SKM-1 (cell line): Measurements from ENCODE around the gene SPRN.
A peak's percentile ranks its signal among the peaks of the same experiment; 100 is the strongest.
"Not testable (repeated sequence)": the region's sequence is repeated elsewhere in the genome, so short reads cannot be mapped to it uniquely, and the experiment has no call there.

Experiments used
- DNase-seq: peaks from one replicate; lab custom pipeline; 2025; ENCODE audit not compliant: unreplicated experiment; lab: John Stamatoyannopoulos, UW

SPRN gene

DNA sequence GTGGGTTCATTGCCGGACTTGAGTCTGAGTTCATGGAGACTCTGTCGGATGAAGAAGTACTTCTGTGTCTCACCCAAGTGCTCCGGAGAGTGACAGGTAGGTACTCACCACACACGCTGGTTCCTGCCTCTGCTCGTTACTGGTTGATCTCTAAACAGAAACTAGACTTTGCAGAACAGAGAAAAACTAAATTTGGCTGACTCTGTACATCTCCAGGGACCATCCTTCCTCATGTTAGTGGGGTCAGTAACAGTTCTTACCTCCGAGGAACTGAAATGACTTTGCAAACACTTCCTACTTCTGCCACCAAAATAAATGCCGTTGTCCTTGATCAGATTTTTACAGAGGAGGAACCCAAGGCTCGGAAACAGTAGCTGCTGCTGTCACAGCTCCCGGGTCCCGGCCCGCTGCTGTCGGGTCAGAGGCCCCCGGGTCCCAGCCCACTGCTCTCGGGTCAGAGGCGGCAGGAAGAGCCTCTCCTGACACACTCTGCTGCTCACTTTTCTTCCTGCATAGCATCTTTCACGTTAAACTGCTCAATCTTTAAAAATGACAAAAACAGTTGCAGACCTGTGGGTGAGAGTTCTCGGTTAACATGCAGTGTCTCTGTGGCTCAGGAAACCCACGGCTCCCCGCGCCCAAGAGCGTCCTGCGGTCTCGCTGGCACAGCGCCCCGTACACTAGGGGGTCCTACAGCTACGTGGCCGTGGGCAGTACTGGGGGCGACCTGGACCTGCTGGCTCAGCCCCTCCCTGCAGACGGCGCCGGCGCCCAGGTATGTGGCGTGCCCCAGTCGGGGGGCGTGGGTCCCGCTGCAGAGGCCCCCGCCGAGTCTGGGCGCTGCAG lies 35.2 kb downstream of the SPRN start:
- DNase-seq, result peak; percentile 24

DNA sequence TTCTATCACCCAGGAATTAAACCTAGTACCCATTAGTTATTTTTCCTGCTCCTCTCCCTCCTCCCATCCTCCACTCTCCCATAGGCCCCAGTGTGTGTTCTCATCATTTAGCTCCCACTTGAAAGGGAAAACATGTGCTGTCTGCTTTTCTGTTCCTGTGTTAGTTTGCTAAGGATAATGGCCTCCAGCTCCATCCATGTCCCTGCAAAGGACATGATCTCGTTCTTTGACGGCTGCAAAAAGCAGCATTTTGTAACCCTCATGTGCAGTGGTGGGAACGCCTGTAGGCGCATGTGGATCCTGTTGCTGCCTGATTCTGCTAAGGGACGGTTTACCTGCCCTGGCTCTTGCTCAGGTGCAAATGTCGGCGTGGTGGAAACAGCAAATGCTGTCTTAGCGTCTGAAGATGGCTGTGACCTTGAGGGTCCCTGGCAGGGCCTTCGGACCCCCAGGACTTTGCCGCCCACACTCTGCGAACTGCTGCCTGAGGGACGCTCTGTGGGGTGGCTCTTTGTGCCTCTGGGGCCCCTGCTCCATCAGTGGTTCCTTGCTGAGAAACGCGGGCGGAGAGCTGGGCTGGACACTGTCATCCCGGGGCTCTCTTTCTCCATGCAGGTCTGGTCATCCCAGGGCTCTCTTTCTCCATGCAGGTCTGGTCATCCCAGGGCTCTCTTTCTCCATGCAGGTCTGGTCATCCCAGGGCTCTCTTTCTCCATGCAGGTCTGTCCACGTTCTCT lies 36.0 kb downstream of the SPRN start:
- DNase-seq, result no peak

DNA sequence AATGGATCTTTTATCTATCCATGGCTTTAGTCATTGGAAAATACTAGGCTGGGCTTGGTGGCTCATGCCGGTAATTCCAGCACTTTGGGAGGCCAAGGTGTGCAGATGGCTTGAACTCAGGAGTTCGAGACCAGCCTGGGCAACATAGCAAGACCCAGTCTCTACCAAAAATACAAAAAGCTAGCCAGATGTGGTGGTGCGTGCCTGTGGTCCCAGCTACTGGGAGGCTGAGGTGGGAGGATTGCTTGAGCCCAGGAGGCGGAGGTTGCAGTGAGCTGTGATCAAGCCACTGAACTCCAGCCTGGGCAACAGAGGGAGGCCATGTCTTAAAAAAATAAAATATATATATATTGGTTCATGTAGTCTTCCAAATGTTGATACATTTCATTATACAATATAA lies 37.5 kb downstream of the SPRN start:
- DNase-seq, result not testable (repeated sequence)

DNA sequence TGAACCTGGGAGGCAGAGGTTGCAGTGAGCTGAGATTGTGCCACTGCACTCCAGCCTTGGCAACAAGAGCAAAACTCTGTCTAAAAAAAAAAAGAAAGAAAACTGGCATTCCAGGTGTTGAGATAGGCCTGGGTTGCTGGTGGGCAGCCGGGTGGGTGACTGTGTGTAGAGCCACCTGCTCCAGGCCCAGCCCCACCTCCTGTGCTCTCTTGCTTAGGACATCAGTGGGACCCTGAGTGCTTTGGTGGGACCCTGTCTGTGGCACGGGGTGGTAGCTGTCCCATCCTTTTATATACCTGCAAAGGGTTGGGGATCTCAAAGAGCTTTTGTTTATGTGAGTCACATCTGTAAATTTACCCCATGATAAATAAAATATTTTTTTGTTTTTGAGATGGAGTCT lies 39.2 kb downstream of the SPRN start:
- DNase-seq, result no peak

DNA sequence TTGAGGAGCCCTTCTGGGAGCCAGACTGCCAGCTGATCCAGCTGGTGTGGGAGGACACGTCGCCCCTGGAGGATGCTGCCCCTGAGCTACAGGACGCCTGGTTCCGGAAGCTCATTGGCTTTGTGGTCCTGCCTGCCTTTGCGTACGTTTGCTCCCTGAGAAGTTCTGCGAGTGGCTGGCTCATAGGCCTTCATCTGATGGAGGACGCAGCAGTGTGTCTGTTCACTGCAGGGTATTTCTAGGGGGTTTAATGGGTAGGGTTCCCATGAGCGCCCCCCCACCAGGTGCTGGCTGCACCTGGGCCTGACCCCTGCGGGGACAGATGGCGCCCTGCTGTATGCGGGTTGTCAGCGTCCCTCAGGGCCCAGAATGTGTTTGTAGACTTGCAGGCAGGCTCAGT lies 40.4 kb downstream of the SPRN start:
- DNase-seq, result no peak

DNA sequence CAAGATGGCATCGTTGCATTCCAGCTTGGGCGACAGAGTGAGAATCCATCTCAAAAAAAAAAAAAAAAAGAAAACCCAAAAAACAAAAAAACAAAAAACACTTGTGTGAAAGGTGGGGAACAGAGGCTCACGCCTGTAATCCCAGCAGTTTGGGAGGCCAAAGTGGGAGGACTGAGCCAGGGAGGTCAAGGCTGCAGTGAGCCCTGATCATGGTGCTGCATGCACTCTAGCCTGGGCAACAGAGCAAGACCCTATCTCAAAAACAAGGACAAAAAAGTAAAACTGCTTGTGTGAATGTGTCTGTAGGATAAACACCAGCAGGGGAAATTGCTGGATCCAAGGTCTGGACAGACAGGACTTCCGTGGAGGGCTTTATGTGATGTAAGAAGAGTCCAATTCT lies 40.9 kb downstream of the SPRN start:
- no peak for DNase-seq

DNA sequence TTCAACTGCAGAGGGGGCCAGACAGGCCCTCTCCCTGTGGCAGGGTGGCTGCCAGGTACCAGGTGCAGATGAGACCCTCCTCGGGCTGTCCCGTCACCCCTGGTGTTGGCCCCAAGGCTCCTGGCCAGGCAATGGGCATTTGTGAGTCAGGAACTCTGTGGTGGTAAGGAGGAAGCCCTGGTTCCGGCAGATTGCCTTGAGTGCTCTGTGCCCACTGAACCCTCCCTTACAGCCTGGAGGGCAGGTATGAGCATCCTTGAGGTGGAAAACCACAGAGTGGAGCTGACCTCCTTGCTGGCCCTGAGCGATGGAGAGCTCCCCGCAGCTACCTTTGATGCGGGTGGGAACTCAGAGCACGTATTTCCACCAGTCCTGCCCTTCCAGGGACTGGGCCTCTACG lies 43.4 kb downstream of the SPRN start:
- DNase-seq, result no peak

DNA sequence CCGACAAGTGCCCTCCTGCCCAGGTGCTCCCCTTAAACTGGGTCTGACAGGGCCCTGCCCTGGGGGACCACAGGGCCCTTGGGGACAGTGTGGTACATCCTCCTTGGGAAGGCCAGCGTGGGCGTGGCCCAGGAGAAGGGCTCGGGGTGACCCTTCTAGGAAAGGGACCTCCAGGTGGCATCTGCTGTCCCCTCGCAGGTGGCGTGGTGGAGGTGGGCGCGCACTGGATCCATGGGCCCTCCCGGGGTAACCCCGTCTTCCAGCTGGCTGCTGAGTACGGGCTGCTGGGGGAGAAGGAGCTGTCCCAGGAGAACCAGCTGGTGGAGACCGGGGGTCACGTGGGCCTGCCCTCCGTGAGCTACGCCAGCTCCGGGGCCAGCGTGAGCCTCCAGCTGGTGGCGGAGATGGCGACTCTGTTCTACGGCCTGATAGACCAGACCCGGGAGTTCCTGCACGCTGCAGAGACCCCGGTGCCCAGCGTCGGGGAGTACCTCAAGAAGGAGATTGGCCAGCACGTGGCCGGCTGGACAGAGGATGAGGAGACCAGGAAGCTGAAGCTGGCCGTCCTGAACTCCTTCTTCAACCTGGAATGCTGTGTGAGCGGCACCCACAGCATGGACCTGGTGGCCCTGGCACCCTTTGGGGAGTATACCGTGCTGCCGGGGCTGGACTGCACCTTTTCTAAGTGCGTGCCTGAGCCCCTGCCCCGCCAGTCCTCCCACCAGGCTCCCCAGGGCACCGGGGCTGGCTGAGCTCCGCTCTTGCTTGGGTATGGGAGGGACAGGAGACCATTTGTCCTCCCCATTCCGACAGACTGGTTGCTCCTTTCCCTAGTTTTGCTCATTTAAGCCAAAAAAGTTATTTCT lies 44.4 kb downstream of the SPRN start:
- DNase-seq, result no peak

DNA sequence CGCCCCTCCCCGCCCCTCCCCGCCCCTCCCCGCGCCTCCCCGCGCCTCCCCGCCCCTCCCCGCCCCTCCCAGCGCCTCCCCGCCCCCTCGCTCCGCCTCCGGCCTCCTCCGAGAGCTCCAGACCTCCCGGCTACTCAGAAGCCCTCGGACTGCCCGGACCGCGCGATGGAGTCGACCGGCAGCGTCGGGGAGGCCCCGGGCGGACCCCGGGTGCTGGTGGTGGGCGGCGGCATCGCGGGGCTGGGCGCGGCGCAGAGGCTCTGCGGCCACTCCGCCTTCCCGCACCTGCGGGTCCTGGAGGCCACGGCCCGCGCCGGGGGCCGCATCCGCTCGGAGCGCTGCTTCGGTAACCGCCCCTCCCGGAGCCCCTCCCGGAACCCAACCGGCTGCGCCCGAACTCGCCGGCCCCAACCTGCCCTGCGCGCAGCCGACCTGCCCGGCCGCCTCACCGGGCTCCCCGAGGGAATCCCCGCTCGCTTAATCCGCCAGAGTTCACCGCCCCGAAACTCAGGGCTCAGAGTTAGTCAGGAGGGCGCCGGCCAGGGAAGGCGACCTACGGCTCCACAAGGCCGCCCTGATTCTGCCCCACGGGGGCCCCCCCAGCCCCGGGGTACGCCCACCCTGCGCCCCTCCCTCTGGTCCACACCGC lies 45.1 kb downstream of the SPRN start, which contains the start of gene PAOX:
TSS of gene PAOX (plus strand) at position 111 of the 649 bp plus-strand sequence. CDS start at position 166, 55 bp downstream.
- no peak for DNase-seq

DNA sequence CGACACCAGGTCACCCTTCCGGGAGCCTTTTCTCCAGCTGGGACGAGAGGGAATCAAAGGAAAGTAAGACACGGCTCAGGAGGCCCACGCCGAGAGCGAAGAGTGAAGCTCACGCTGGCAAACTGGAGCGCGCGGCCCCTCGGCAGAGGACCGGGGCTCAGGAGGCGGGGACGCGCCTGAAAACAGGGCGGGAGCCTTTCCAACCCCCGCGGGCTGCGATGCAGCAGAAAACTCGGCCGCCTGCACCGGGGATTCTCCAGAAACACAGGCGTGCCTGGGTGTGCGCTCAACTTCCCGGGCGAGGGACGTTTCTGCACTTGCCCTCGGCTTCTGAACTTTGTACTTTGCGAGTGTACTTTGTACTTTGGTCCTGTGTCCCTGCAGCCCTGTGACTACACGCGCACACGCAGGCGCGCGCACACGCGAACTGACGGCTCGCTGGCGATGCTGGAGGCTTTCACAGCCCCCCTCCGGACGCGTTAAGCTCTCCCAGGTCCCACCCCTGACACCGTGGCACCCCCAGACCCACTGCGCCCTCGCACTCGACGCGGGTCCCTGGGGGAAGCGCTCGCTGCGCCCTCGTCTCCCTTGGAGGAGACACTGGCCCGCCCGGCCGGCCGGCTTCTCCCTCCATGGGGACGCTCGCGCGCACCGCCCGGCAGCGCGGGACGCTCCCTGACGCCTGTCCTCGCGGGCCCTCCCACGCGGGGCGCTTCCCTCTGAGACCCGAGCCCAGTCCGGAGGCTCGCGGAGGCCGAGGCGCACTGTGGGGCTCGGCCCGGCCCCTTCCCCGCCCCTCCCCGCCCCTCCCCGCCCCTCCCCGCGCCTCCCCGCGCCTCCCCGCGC lies 46.0 kb downstream of the SPRN start:
- DNase-seq, result no peak

DNA sequence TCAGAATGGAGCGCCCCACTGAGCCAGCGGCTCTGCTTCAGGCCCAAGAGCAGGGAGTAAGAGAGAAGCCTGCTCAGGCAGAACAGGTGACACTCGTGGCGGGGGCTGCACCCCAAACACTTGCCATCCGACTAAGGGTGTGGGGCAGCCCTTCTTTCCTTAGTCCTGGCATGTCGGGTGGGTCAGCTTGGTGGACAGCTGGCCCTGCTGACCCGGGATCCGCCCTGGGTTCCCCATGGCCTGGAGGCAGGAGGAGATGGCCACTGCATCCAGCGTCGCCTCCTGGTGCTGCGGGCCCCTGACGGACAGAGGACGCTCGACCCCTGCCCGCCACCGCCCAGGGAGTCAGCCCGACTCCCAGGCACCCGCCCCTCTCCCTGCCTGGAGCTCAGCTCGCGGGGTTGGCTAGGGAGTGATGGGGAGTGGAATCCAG lies 46.6 kb downstream of the SPRN start:
- no peak for DNase-seq

DNA sequence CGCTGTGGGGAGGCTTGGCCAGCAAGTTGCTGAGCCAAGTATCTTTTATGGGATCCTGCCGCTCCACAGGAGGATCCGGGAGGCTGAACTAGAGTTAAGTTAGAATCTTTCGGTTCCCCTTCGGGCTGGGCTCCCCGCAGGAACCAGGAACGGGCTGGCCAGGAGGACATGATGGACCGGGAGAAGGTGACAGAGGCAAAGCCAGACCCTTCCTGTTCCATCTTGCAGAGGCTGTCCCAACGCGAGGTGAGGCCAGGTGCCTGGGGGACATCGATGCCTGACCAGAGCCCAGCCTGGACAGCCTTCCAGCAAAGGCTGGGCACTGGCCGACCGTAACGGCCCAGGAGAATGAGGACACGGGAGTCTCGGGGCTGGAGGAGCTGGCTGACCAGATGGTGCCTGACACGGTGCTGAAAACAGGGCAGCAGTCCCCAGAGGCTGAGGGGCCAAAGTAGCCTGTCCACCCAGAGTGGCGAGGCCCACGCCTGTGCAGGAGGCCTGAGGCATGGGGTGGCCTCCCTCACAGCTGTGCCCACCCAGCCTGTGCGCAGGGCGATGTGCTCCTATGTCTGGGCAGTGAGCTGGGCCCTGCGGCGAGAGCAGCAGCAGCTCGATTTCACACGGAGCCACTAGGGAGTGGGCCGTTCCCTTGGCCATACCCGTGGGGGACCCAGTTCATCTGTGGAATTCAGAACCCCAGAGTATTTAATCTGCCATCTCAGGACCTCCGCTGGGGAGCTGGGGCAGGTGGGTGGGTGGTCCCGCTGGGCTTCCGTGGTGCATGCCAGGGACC lies 47.2 kb downstream of the SPRN start:
- no peak for DNase-seq

DNA sequence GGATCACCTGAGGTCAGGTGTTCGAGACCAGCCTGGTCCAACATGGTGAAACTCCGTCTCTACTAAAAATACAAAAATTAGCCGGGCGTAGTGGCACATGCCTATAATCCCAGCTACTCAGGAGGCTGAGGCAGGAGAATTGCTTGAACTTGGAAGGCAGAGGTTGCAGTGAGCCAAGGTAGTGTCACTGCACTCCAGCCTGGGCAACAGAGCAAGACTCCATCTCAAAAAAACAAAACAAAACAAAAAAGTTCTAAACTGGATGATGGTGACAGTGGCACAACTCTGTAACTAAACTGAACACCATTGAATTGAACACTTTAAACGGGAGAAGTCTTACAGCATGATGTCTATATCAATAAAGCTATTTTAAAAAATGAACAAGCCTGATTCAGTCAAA lies 48.2 kb downstream of the SPRN start:
- not testable (repeated sequence) for DNase-seq

DNA sequence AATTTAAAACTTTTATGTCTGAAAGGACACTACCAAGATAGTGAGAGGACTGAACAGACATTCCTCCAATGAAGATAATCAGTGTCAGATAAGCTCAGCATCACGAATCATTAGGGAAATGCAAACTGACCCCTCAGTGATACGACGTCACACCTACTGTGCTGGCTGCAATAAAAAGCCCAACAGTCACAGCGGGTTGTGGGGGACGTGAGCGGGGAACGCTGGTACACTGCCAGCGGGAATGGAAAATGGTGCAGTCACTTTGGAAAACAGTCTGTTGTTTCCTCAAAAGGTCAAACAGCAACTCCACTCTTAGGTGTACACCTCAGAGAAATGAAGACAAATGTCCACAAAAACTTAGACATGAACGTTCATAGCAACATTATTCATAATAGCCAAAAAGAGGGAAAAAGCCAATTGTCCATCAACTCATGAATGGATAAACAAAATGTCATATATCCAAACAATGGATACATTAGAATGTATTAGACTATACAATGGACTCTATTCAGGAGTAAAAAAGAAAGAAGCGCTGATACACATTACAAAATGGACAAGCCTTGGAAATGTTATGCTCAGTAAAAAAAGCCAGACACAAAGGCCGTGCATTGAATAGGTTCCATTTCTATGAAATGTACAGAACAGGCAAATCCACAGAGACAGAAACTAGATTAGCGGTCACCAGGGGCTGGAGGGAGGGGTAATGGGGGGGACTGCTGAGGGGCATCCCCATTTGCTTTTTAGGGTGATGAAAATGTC lies 48.9 kb downstream of the SPRN start:
- DNase-seq, result no peak

DNA sequence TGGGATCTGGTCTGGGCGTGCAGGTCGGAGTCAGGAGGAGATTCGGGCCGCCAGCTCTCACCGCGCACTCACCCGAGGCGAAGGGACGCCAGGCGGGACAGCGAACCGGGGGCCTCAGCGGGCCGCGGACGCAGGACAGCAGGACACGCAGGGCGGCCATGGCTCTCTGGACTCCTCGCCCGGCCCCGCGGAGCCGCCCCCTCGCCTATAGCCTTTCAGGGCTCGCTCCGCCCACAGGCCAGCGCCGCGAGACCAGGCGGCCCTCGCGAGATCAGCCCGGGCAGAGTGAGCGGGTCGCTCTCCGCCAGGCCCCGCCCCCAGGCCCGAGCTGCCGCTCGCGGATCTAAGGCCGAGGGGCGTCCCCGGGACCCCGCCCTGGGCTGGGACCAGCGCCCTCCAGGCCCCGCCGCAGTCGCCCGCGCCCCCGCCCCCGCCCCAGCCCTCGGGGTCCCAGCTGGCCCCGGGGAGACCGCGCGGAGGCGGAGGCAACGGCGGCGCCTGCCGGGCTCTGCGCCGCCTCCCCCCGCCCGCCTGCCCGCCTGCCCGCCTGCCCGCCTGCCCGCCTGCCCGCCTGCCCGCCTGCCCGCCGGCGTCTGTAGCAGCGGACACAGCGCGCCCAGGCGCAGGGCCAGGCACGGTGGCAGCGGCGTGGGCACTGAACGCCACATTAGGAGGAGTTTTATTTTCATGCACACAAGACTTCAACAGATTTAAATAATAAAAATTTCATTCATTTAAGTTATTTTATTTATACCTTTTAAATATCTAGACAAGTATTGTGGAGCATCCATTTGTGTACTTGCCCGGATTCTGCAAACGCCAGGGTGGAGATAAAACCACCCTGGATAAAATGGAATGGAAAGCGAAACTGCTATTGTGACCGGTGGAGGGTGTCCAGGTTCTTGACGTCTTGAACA lies 51.0 kb downstream of the SPRN start, which contains the start of gene ECHS1:
TSS of gene ECHS1 (minus strand) at position 181 of the 917 bp plus-strand sequence. CDS start at position 160, 21 bp downstream.
- DNase-seq, result peak; percentile 67

DNA sequence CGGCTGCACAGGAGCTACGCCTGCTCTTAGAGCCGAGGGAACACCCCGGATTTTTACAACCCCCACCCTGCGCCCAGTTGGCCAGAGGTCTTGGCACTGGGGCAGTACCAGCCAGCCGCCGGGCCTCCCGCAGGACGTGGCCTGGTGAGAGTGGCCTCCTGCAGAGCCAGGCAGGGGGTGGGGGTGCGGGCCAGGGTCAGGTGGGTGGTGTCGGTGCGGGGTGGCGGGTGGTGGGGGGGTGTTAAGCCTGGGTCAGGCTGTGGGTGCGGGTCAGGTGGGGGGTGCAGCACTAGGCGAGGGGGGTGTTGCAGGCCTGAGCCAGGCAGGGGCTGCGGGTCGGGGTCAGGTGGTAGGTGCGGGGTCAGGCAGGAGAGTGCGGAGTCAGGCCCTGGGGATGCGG lies 51.9 kb downstream of the SPRN start:
- DNase-seq, result no peak
